ENCODE measurements around the gene ZBTB4.
"Not testable (repeated sequence)": the region's sequence is repeated elsewhere in the genome, so short reads cannot be mapped to it uniquely, and the experiment has no call there.

ZBTB4 gene

GRCh38 chr17:7486181-7486580, 6.8 kb upstream of the ZBTB4 start:
- DNase-seq (ENCODE audit: low read depth, low spot score) = peak; percentile 33
- no peak for TF ChIP-seq CTCF (IDR thresholded peaks at IDR 0.05; ENCODE audit: low read depth, low read length)
- peak overlapping the region; percentile 81 for H3K4me3 ChIP-seq (ENCODE audit: low read depth, low read length)
- in situ Hi-C loops (cut with HindIII; ENCODE audit: low sequenced_read_pairs) = no loop called here

- peak; percentile 10 for TF ChIP-seq CTCF (IDR thresholded peaks at IDR 0.05; ENCODE audit: low read depth, low read length)
- peak overlapping the region; percentile 81 for H3K4me3 ChIP-seq (ENCODE audit: low read depth, low read length)
- in situ Hi-C loops (cut with HindIII; ENCODE audit: low sequenced_read_pairs) = no loop called here
- no peak for DNase-seq (ENCODE audit: low read depth, low spot score)
Observed at GRCh38 chr17:7484919-7485377, 5.5 kb upstream of the ZBTB4 start.

GRCh38 chr17:7484067-7484918, 4.9 kb upstream of the ZBTB4 start, which contains the start of gene POLR2A:
TSS of gene POLR2A (plus strand) at chr17:7484366.
- peak; percentile 99 for DNase-seq (ENCODE audit: low read depth, low spot score)
- H3K4me3 ChIP-seq (ENCODE audit: low read depth, low read length) = peak within 1 kb of the TSS; percentile 81
- in situ Hi-C loops (cut with HindIII; ENCODE audit: low sequenced_read_pairs) = no loop called here
- TF ChIP-seq CTCF (IDR thresholded peaks at IDR 0.05; ENCODE audit: low read depth, low read length) = no peak

GRCh38 chr17:7483255-7484066, 4.0 kb upstream of the ZBTB4 start:
- DNase-seq (ENCODE audit: low read depth, low spot score) = peak; percentile 88
- peak overlapping the region; percentile 81 for H3K4me3 ChIP-seq (ENCODE audit: low read depth, low read length)
- in situ Hi-C loops (cut with HindIII; ENCODE audit: low sequenced_read_pairs) = no loop called here
- TF ChIP-seq CTCF (IDR thresholded peaks at IDR 0.05; ENCODE audit: low read depth, low read length) = no peak

- in situ Hi-C loops (cut with HindIII; ENCODE audit: low sequenced_read_pairs); DNase-seq (ENCODE audit: low read depth, low spot score): not testable (repeated sequence)
- peak overlapping the region; percentile 81 for H3K4me3 ChIP-seq (ENCODE audit: low read depth, low read length)
Observed at GRCh38 chr17:7482742-7483088, 3.3 kb upstream of the ZBTB4 start.

GRCh38 chr17:7481842-7482741, 2.7 kb upstream of the ZBTB4 start:
- H3K4me3 ChIP-seq (ENCODE audit: low read depth, low read length); DNase-seq (ENCODE audit: low read depth, low spot score); in situ Hi-C loops (cut with HindIII; ENCODE audit: low sequenced_read_pairs): not testable (repeated sequence)

- in situ Hi-C loops (cut with HindIII; ENCODE audit: low sequenced_read_pairs); H3K4me3 ChIP-seq (ENCODE audit: low read depth, low read length); DNase-seq (ENCODE audit: low read depth, low spot score): not testable (repeated sequence)
Observed at GRCh38 chr17:7481275-7481674, 1.8 kb upstream of the ZBTB4 start, which contains the start of gene SLC35G6. TSS of gene SLC35G6 (plus strand) at chr17:7481446. CDS start at chr17:7481517, 71 bp downstream.

Data from astrocyte of the spinal cord (primary cell).